HG02798 (cell line): Measurements from ENCODE around the gene SF1.

ENCODE experiments used
- ATAC-seq: cut with Tn5 transposase; IDR thresholded peaks from one replicate; pipeline ENCODE4 v1.9.1; 2021; ENCODE audit warnings: mild to moderate bottlenecking; ENCODE audit not compliant: unreplicated experiment, poor library complexity

The SF1 gene

DNA sequence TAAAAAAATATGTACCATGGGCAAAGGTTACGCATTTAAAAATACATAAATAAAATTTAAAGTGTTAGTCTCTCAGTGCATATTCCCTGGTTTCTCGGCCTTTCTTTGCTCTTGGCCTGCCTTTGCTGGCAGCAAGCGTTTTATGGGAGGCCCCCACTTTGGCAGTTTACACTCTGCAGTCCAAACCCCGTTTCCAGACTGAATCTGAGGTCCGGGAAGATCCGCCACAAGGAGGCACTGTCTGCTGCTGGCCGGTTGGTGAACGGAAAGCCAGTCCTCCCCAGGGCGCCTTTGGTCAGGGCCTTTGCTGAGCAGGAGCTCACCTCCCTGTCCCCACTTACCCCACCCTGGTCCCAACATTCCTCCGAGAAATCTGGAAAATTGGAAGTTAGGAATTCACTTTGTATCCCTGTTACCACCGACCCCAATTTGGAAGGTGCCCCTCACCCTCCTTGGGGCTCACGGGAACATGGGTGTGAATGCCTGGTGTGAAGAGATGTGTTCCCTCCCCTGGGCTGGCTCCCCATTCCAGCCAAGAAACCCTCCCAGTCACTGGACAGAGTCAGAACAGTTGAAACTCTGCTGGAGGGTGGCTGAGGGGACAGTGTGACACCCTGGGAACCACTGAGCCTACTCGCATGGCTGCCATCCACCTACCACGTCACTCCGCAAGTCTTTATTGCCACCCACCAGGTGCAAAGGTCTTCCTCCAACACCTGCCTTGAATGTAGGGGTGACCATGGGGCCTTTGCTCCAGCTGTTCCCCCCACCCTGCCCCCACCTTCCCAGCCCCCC, 9.4 kb upstream of the SF1 start:
- no peak for ATAC-seq

DNA sequence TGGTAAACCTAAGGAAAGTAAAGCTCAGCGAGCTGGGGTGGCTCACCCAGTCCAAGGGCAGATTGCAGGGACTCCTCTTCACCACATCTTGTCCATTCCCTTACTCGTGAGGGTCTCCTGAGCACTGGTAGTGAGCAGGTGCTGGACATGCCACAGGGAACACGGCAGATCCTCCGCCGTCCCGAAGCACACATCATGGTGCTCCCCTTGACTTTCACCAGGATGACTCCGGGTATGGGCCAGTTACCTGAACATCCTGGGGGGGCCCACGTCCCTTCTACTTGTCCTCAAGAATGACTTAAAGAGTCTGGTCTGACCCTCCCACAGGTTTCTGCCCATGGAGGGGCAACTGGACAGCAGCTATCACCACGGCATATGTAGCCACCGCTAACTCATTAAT, 8.0 kb upstream of the SF1 start:
- ATAC-seq = no peak

DNA sequence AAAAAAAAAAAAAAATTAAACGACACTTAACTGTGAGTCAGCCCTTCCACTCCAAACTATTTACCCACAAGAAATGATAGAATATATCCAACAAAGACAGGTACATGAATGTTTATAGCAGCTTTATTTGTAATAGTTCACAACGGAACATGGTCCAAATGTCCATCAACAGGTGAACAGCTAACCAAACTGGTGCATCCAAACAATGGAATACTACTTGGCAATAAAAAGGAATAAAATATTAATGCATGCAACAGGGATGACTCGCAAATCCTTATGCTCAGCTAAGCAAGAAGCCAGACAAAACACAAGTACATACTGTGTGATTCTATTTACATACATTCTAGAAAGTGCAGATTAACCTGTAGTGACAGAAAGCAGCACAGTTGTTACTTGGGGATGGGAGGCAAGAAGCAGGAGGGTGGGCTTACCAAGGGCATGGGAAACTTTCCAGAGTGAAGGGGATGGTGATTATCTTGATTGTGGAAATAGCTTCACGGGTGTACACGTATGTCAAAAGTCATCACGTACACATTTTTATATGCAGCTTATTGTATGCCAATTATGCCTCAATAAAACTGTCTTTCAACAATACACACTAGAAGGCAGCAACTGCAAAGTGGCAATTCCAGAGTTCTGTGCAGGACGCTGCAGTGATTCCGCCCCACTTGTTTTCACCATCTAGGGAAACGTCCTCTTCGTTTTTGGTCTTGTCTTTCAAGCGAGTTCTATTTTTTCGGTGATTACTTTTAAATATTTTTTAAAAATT, 6.7 kb upstream of the SF1 start:
- ATAC-seq = no peak

DNA sequence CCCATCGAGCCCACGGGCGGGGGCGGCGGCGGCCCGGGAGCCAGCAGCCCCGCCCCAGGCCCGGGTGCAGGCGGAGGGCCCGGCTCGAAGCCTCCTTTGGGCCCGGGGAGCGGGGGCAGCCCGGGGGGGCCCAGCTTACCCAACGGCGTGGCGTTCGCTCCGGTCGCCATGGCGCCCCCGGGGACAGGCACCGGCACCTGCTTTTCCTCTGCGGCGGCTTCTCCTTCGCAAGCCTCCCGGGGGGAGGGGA, 194 bp downstream of the SF1 start:
- ATAC-seq = no peak

DNA sequence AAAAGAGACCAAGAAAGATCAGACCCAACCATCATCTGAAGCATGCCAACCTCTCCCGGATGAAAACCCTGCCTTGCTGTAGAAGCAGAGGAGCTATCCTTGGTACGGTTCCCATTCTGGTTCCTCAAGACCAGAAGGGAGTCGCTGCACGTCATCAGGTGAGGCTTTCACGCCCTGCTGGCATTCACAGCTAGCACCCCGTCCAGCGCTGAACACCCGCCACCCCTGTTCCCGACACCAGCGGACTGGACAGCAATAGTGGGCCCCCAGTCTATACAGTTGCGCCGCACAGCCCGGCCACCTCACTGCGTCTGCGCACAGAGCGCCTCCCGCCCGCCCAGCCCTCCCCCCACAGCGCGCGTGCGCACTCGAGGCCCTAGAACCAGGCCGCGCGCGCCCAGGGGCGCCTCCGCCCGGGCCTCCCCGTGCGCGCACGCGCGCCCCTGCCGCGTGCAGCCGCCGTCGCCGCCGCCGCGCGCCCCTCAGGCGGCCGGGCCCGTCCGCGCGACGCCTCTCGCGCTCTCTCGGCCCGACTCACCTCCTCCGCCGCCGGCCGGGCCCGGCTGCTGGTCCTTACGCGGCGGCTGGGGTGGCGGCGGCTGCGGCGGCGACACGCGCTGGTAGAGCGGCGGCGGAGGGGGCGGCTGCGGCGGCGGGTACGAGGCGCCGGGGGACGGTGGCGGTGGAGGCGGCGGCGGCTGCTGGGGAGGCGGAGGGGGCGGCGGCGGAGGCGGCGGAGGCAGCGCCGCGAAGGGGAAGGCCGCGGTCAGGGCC, 706 bp downstream of the SF1 start:
- ATAC-seq = peak; percentile 22

DNA sequence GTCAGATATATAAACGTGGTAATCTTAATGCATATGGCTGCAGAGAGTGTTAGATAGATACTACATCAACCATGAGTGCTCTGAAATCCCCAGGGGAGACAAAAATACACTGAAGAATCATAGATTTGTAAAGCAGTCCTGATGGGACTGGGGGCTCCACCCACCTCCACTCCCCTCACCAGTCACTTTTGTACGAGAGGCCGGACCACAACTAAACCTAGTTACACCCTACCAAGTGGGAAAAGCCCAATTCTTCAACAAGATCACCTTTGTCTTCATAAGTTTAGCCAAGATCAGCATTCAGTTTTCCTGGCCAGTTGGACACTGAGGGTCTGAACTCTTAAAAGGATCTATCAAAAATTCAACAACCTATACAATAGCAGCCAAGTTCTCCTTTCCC, 1.5 kb downstream of the SF1 start:
- ATAC-seq = no peak

DNA sequence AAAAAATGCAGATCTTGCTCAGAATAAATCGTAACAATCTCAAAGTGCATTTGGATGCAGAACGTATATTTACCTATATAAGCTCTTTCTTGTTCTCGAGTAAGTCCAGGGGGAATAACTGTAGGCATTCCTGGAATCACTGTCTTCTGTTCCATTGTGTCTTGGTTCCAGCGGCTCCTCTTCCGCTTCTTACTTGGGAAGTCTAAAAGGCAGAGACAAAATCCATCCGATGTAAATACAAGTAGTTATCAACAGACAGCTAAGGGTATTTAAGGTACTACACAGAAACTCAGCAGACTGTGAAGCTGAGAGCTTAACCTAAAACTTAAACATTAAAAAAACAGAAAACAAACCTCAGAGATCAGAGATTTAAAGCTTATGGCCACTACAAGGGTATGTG, 1.9 kb downstream of the SF1 start:
- ATAC-seq = no peak

DNA sequence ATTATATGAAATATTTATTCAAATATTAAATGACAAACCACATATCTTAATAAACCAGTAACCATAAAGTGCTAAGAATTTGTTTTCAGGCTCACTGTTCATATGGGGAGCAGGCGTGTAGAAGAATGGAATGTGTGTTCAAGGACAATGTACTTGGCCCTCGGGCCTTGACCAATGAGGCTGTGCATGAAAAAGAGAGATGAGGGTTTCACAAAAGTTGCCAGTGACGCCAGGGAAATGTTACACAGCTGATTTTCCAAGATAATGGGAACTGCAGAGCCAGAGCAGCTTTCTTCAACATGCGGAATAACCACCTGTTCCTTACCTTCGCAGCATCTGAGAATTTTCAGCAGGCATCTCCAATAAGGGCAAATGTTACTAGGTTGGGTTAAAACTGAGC, 4.2 kb downstream of the SF1 start:
- ATAC-seq = no peak

DNA sequence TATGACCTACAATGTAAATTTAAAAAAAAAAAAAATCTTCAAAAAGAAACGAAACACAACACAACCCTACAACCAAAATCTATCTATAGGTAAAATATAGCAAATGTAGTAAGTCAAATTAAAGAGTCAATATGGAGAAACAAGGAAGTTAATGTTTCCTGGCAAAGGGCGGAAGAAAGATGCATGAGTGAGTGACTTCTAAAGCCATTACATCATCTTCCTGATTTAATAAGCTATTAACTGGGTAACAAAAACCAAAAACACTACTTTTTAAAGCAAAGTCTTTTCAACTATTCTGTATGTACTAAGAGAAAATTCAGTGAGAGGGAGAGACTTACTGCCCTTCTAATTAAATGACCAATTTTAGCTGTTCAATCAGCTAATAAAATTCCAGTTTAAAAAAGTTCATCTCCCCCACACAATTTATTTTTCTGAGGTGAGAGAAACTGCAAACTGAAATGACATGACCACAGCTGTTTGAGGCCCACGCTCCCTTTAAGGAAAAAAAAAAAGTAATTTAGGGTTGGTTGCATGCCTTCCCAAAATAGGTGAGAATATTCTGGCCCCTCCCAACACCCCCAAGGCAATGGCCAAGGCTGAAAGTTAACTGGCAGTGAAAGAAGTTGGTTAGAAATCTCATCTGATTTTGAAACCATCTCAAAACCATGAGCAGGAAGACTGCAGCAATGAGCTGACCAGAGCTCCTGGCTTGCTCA, 5.9 kb downstream of the SF1 start:
- ATAC-seq = no peak

DNA sequence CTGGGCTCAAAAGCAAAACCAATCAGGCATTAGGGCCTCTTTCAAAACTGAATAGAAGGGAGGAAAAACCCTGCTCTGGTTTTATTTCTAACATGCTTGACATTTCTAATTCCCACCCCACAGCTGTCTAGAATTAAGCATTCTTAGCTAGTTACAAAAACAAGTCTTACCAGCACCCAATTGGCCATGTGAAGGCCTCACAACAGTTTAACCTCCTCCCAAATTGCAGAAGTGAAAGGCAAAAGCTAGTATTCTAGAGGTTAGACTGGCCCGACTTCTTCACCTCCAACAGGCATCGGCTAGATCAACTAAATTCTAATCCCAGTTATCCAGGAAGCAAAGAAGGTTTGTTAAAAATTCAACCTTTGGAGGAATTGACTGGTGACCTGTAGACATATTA, 6.5 kb downstream of the SF1 start:
- ATAC-seq = no peak

DNA sequence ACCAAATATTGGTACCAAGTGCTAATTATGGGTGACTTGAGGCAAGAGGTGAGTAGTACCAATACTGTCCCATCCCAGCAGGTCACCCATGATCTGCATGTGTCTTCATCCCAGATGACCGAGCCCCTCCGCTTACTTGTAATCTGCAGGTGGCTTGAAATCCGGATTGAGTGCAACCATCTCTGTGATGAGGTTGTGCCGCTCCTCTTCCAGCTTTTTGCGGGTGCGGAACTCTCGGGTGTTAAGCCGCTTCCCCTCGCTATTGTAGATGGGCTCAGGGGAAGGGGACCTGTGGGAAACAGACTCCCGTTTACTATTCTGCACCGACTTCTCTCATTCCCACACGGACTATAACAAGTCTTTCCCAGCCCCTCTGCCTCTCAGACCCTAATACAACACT, 8.2 kb downstream of the SF1 start:
- no peak for ATAC-seq

DNA sequence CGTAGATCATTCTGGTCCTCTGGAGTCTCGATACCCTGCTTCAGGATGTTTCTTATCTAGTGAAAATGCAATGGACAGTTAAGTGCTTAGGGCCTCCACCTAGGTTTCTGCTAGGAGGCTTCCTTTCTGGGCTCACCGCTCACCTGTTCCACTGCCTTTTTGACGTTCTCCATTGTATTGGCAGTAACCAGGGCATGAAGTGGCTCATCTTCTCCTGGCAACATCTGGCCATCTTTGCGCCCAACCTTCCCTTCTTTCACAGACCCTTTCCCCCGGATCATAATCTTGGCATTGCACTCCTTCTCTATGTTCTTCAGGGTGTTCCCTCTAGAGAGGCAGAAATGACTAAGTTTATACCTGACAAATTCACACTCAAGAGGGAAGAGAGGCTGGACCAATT, 9.1 kb downstream of the SF1 start:
- ATAC-seq = no peak

DNA sequence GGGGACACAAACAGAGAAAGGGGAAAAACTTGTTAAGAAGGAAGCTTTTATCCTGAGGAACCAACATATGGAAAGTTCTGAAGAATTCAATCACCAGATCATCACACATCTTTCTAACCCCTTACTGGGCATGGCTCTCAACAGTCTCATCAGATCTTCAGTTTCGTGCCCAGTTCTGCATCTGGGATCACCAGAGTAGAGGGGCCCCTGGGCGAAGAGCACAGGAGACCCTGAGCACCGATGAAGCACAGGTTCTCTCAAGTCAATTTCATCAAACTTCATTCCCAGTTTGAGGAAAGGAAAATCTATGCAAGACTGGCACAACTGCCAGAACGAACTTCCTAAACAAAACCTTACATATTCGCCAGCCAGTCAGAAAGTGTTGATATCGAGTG, 10.0 kb downstream of the SF1 start:
- no peak for ATAC-seq

DNA sequence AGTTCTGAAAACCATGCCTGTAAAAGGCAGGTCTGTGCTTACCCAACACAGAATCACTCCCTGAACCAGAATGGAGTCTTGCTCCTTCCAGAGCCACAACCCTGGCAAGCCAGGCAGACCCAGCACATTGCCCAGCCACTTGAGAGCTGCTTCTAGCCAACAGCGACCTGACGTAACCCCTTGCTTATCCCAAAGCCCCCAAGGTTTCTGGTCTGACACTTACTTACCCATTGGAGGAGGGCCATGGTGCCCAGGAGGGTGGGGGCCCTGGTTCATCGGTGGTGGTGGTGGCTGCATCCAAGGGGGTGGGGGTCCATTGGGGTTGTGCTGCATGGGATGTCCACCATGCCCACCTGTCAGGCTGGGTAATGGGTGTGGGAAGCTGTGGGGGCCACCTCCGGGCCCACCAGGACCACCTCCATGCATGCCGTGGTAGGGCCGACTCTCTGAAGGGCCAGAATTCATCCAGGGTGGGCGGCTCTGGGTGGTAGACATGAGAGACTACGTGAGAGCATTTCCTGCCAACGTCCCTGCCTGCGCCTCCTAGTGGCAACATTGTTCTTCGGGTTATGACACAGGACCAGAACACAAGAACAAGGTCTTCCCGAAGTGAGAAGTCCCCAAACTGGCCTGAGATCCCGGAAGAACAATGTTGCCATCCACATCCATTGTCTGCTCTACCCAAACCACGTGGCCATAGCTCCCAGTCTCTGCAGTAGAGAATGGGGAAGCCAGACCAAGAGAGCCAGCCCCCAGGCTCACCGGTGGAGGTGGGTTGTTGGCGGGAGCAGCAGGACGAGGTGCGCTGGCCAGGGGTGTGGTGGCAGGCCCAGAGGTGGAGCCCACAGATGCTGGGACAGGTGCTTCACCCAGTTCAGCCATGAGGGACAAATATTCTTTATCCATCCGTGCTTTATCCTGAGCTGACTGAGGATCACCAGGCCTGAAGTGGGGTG, 10.7 kb downstream of the SF1 start:
- no peak for ATAC-seq

DNA sequence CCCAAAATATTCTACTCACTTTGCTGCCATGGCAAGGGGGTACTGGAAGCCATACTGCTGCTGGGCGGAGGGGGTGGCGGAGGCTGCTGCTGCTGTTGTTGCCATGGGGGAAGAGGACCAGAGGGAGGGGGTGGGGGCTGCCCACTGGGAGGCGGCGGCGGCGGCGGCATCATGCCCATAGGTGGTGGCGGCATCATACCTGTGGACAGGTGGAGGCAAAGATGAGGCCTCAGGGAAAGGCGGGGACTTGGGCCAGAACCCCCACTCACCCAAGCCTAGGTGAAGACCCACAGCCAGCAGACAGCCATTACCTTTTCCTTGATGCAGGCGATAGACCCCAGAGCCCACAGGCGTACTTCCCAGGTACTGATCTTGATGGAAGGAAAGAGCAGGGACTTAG, 11.5 kb downstream of the SF1 start:
- ATAC-seq = no peak

DNA sequence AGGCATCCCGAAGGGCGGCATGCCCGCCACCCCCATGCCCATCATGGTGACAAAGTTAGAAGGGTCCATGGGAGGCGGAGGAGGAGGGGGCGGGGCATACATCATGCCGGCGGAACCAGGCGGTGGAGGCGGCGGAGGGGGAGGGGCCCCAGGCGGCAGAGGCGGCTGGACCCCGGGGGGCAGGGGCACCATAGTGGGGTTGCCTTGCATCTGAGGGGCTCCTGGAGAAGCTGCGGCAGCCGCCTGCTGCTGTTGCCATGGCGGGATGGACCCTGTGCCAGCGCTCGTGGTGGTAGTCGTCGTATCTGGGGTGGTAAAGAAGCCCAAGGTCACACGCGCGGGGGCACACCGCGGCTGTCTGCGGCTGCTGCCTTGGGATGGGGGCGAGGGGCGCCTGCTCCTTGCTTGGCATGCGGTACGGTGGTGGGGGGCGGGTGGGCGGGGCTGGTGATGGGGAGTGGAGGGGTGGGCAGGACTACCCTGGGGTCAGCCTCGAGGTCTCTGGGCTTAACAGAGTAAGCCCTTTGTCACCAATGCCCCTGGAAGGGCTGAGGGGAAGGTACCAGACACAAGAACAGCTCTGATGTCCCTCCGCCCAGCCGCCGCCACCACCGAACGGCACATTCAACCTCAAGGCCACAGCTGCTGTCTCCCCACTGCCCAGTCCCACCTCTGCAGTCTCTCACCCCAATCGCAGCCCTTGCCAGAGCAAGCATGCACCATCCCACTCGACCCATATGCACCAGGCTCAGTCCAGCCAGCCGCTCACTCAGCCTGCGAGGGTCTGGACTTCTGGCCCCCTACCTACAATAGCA, 12.3 kb downstream of the SF1 start:
- no peak for ATAC-seq

DNA sequence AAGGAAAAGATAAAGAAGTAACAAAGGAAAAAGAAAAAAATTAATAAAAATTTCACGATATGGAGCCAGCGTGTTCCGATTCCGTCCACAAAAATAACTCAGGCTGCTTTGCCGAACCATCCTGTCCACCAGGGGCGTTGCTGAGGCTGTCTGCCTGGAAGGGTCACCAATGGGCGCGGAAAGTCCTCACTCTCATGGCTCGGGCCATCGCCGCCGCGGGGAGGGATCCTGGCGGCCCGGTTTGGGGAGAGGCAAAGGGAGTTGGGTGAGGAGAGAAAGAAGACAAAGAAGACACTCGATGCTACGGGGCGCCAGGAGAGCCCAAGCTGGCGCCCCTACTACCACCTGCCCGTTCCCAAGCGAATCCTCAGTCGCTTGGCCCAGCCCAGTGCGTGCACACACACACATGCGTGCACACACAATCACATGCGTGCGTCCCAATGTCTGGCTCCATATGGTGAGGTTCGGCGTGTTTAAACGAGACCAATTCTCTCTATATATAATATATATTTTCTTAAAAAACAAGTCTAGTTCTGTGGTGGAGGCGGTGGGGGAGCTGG, 13.0 kb downstream of the SF1 start:
- no peak for ATAC-seq

DNA sequence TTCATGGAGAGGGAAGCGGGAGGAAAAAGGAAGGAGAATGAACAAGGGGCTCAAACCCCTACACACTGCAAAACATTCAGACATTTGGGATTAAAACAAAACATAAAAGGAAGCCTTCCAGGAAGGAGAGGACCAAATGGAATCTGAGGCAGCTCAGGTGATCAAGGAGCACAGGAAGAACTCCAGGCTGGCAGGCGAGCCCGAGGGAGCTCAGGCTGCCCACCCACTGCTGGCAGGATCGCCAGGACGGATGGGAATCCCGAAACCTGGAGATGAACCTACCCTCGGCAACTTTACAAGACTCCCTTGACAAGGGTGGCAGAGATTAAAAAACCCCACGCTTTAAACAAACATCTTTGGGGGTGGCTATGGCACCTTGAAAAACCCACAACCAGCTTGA, 13.6 kb downstream of the SF1 start:
- ATAC-seq = no peak
